OCI-LY3 (cell line): Measurements from ENCODE around the gene ST6GALNAC6.

ENCODE experiments used
- EZH2phosphoT487 ChIP-seq: fragments of 200-600 bp; shearing (Covaris generic); IDR thresholded peaks from 2 replicates; pipeline ENCODE4 v1.6.1; 2018; ENCODE audit warnings: antibody characterized with exemption, mixed run types, low read depth
- TF ChIP-seq, protein P1 (sequence below): fragments of 200-600, 300-600 bp; sonication (generic); IDR thresholded peaks from 2 replicates; pipeline ENCODE4 v1.5.1; 2014; ENCODE audit warnings: antibody characterized with exemption, low read length, low read depth

GRCh38 chr9:127899128-127899943, at the start of gene ST6GALNAC6:
- no peak for TF ChIP-seq EZH2phosphoT487
- TF ChIP-seq, protein P1, sequence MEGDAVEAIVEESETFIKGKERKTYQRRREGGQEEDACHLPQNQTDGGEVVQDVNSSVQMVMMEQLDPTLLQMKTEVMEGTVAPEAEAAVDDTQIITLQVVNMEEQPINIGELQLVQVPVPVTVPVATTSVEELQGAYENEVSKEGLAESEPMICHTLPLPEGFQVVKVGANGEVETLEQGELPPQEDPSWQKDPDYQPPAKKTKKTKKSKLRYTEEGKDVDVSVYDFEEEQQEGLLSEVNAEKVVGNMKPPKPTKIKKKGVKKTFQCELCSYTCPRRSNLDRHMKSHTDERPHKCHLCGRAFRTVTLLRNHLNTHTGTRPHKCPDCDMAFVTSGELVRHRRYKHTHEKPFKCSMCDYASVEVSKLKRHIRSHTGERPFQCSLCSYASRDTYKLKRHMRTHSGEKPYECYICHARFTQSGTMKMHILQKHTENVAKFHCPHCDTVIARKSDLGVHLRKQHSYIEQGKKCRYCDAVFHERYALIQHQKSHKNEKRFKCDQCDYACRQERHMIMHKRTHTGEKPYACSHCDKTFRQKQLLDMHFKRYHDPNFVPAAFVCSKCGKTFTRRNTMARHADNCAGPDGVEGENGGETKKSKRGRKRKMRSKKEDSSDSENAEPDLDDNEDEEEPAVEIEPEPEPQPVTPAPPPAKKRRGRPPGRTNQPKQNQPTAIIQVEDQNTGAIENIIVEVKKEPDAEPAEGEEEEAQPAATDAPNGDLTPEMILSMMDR, result no peak
